ENCODE measurements around the gene SPINK5.

SPINK5 gene

GRCh38 chr5:148176480-148176879, 112.7 kb downstream of the SPINK5 start:
- Histone ChIP-seq H4K20me1 (ENCODE audit: insufficient read depth, low read length) (no peaks in the 10 kb centered on the region), H3K4me2 (ENCODE audit: insufficient read depth, low read length) (no peak overlapping the region), H3K9ac (ENCODE audit: low read depth, low read length) (no peak overlapping the region), H3K79me2 (ENCODE audit: insufficient read depth, low read length) (no peaks in the 10 kb centered on the region), H3K27ac (ENCODE audit: low read length) (no peak overlapping the region), H3K9me3 (ENCODE audit: insufficient read depth, low read length, severe bottlenecking) (no peaks in the 10 kb centered on the region), H3K4me1 (ENCODE audit: insufficient read depth, low read length) (no peaks in the 10 kb centered on the region), H3K36me3 (ENCODE audit: insufficient read depth, low read length) (no peaks in the 10 kb centered on the region), H2AFZ (ENCODE audit: low read depth, low read length) (no peak overlapping the region), H3K27me3 (ENCODE audit: insufficient read depth, low read length, poor library complexity) (no peaks in the 10 kb centered on the region), H3K4me3 (ENCODE audit: low read depth in 1 of 2, low read length in 2 of 2) (no peak overlapping the region)
- ATAC-seq (ENCODE audit: insufficient read depth, low read depth) (no peak), DNase-seq (no peak)
- TF ChIP-seq EZH2 (IDR thresholded peaks at IDR 0.05; ENCODE audit: borderline replicate concordance, low read depth, low read length, severe bottlenecking) (no peak), CTCF (IDR thresholded peaks at IDR 0.05; ENCODE audit: borderline replicate concordance, extremely low read depth, low read length, poor library complexity, severe bottlenecking) (no peak)

GRCh38 chr5:148177207-148177606, 113.4 kb downstream of the SPINK5 start:
- H3K4me1 ChIP-seq (ENCODE audit: insufficient read depth, low read length): no peaks in the 10 kb centered on the region
- no peak overlapping the region for H2AFZ ChIP-seq (ENCODE audit: low read depth, low read length)
- TF ChIP-seq EZH2 (IDR thresholded peaks at IDR 0.05; ENCODE audit: borderline replicate concordance, low read depth, low read length, severe bottlenecking) (no peak), CTCF (IDR thresholded peaks at IDR 0.05; ENCODE audit: borderline replicate concordance, extremely low read depth, low read length, poor library complexity, severe bottlenecking) (no peak)
- no peaks in the 10 kb centered on the region for H3K9me3 ChIP-seq (ENCODE audit: insufficient read depth, low read length, severe bottlenecking)
- H3K4me2 ChIP-seq (ENCODE audit: insufficient read depth, low read length): no peak overlapping the region
- no peak overlapping the region for H3K9ac ChIP-seq (ENCODE audit: low read depth, low read length)
- DNase-seq (no peak), ATAC-seq (ENCODE audit: insufficient read depth, low read depth) (no peak)
- no peaks in the 10 kb centered on the region for H4K20me1 ChIP-seq (ENCODE audit: insufficient read depth, low read length)
- no peak overlapping the region for H3K4me3 ChIP-seq (ENCODE audit: low read depth in 1 of 2, low read length in 2 of 2)
- H3K36me3 ChIP-seq (ENCODE audit: insufficient read depth, low read length): no peaks in the 10 kb centered on the region
- H3K27me3 ChIP-seq (ENCODE audit: insufficient read depth, low read length, poor library complexity): no peaks in the 10 kb centered on the region
- H3K27ac ChIP-seq (ENCODE audit: low read length): no peak overlapping the region
- H3K79me2 ChIP-seq (ENCODE audit: insufficient read depth, low read length): no peaks in the 10 kb centered on the region

GRCh38 chr5:148179234-148179824, 115.5 kb downstream of the SPINK5 start:
- no peak overlapping the region for H3K27ac ChIP-seq (ENCODE audit: low read length)
- no peaks in the 10 kb centered on the region for H3K79me2 ChIP-seq (ENCODE audit: insufficient read depth, low read length)
- no peak for TF ChIP-seq EZH2 (IDR thresholded peaks at IDR 0.05; ENCODE audit: borderline replicate concordance, low read depth, low read length, severe bottlenecking)
- TF ChIP-seq CTCF (IDR thresholded peaks at IDR 0.05; ENCODE audit: borderline replicate concordance, extremely low read depth, low read length, poor library complexity, severe bottlenecking): peak; percentile 80
- H4K20me1 ChIP-seq (ENCODE audit: insufficient read depth, low read length): no peaks in the 10 kb centered on the region
- ATAC-seq (ENCODE audit: insufficient read depth, low read depth) (peak; percentile 52; the same call in 1 of the 3 replicates), DNase-seq (no peak)
- H3K4me1 ChIP-seq (ENCODE audit: insufficient read depth, low read length): no peaks in the 10 kb centered on the region
- no peak overlapping the region for H2AFZ ChIP-seq (ENCODE audit: low read depth, low read length)
- no peak overlapping the region for H3K4me3 ChIP-seq (ENCODE audit: low read depth in 1 of 2, low read length in 2 of 2)
- no peaks in the 10 kb centered on the region for H3K9me3 ChIP-seq (ENCODE audit: insufficient read depth, low read length, severe bottlenecking)
- H3K9ac ChIP-seq (ENCODE audit: low read depth, low read length): no peak overlapping the region
- H3K27me3 ChIP-seq (ENCODE audit: insufficient read depth, low read length, poor library complexity): no peaks in the 10 kb centered on the region
- H3K4me2 ChIP-seq (ENCODE audit: insufficient read depth, low read length): no peak overlapping the region
- no peaks in the 10 kb centered on the region for H3K36me3 ChIP-seq (ENCODE audit: insufficient read depth, low read length)

Data from DND-41 (cell line).